ENCODE data around the gene KRTAP3-2. TPM values are rescaled to one million over a fixed set of nuclear protein-coding genes. Genes with fewer than 3 reads are reported as not detected.

The KRTAP3-2 gene
- total RNA-seq, 1 donor: not detected

GRCh38 chr17:41012326-41013120 lies 12.8 kb upstream of the KRTAP3-2 start:
- no peaks in the 10 kb centered on the region for H3K36me3 ChIP-seq (ENCODE audit: insufficient read depth, low read length)
- no peak overlapping the region for H3K27ac ChIP-seq (ENCODE audit: low read depth, low read length)
- no peaks in the 10 kb centered on the region for H3K9me3 ChIP-seq (ENCODE audit: low read depth, low read length)
- H2AFZ ChIP-seq (ENCODE audit: low read length): peak overlapping the region; percentile 48
- H4K20me1 ChIP-seq (ENCODE audit: insufficient read depth, low read length): no peaks in the 10 kb centered on the region
- no peaks in the 10 kb centered on the region for H3K27me3 ChIP-seq (ENCODE audit: insufficient read depth, low read length)
- H3K79me2 ChIP-seq (ENCODE audit: insufficient read depth, low read length): no peaks in the 10 kb centered on the region
- no peak overlapping the region for H3K4me3 ChIP-seq (ENCODE audit: insufficient read depth, low read length)
- no peak for DNase-seq (ENCODE audit: insufficient read length, low spot score, missing footprints)
- H3K4me2 ChIP-seq (ENCODE audit: insufficient read depth, low read length): no peak overlapping the region
- no peak for TF ChIP-seq CTCF (IDR thresholded peaks at IDR 0.05; ENCODE audit: extremely low read depth, low read depth, low read length)
- H3K4me1 ChIP-seq (ENCODE audit: insufficient read depth, low read length): no peaks in the 10 kb centered on the region

- Histone ChIP-seq H3K9me3 (ENCODE audit: low read depth, low read length) (no peaks in the 10 kb centered on the region), H2AFZ (ENCODE audit: low read length) (no peak overlapping the region), H3K4me1 (ENCODE audit: insufficient read depth, low read length) (no peaks in the 10 kb centered on the region), H3K79me2 (ENCODE audit: insufficient read depth, low read length) (no peaks in the 10 kb centered on the region), H3K27ac (ENCODE audit: low read depth, low read length) (no peak overlapping the region), H4K20me1 (ENCODE audit: insufficient read depth, low read length) (no peaks in the 10 kb centered on the region), H3K4me3 (ENCODE audit: insufficient read depth, low read length) (no peak overlapping the region), H3K36me3 (ENCODE audit: insufficient read depth, low read length) (no peaks in the 10 kb centered on the region), H3K27me3 (ENCODE audit: insufficient read depth, low read length) (no peaks in the 10 kb centered on the region), H3K4me2 (ENCODE audit: insufficient read depth, low read length) (no peak overlapping the region)
- TF ChIP-seq CTCF (IDR thresholded peaks at IDR 0.05; ENCODE audit: extremely low read depth, low read depth, low read length): no peak
- no peak for DNase-seq (ENCODE audit: insufficient read length, low spot score, missing footprints)
Measured at GRCh38 chr17:41010441-41010840, 10.7 kb upstream of the KRTAP3-2 start.

- H3K9me3 ChIP-seq (ENCODE audit: low read depth, low read length): no peaks in the 10 kb centered on the region
- no peak overlapping the region for H2AFZ ChIP-seq (ENCODE audit: low read length)
- no peak for DNase-seq (ENCODE audit: insufficient read length, low spot score, missing footprints)
- H3K27ac ChIP-seq (ENCODE audit: low read depth, low read length): no peak overlapping the region
- H3K4me1 ChIP-seq (ENCODE audit: insufficient read depth, low read length): no peaks in the 10 kb centered on the region
- no peak overlapping the region for H3K4me3 ChIP-seq (ENCODE audit: insufficient read depth, low read length)
- H3K79me2 ChIP-seq (ENCODE audit: insufficient read depth, low read length): no peaks in the 10 kb centered on the region
- H4K20me1 ChIP-seq (ENCODE audit: insufficient read depth, low read length): no peaks in the 10 kb centered on the region
- no peaks in the 10 kb centered on the region for H3K36me3 ChIP-seq (ENCODE audit: insufficient read depth, low read length)
- H3K27me3 ChIP-seq (ENCODE audit: insufficient read depth, low read length): no peaks in the 10 kb centered on the region
- TF ChIP-seq CTCF (IDR thresholded peaks at IDR 0.05; ENCODE audit: extremely low read depth, low read depth, low read length): no peak
- no peak overlapping the region for H3K4me2 ChIP-seq (ENCODE audit: insufficient read depth, low read length)
Measured at GRCh38 chr17:41009936-41010335, 10.2 kb upstream of the KRTAP3-2 start.

- Histone ChIP-seq H3K4me3 (ENCODE audit: insufficient read depth, low read length) (no peak overlapping the region), H3K79me2 (ENCODE audit: insufficient read depth, low read length) (no peaks in the 10 kb centered on the region), H3K27ac (ENCODE audit: low read depth, low read length) (no peak overlapping the region), H3K27me3 (ENCODE audit: insufficient read depth, low read length) (no peaks in the 10 kb centered on the region), H3K4me1 (ENCODE audit: insufficient read depth, low read length) (no peaks in the 10 kb centered on the region), H3K9me3 (ENCODE audit: low read depth, low read length) (no peaks in the 10 kb centered on the region), H2AFZ (ENCODE audit: low read length) (no peak overlapping the region), H4K20me1 (ENCODE audit: insufficient read depth, low read length) (no peaks in the 10 kb centered on the region), H3K4me2 (ENCODE audit: insufficient read depth, low read length) (no peak overlapping the region), H3K36me3 (ENCODE audit: insufficient read depth, low read length) (no peaks in the 10 kb centered on the region)
- no peak for DNase-seq (ENCODE audit: insufficient read length, low spot score, missing footprints)
- no peak for TF ChIP-seq CTCF (IDR thresholded peaks at IDR 0.05; ENCODE audit: extremely low read depth, low read depth, low read length)
Measured at GRCh38 chr17:41009301-41009760, 9.6 kb upstream of the KRTAP3-2 start.

Measured in osteoblast (primary cell).